HG02943 (cell line): ENCODE results near the gene SCAMP3.
"Not testable (repeated sequence)": the region's sequence is repeated elsewhere in the genome, so short reads cannot be mapped to it uniquely, and the experiment has no call there.

ENCODE experiments used
- ATAC-seq: cut with Tn5 transposase; IDR thresholded peaks from one replicate; pipeline ENCODE4 v1.9.1; 2021; ENCODE audit warnings: mild to moderate bottlenecking, low read depth, moderate library complexity; ENCODE audit not compliant: unreplicated experiment

SCAMP3 gene

DNA sequence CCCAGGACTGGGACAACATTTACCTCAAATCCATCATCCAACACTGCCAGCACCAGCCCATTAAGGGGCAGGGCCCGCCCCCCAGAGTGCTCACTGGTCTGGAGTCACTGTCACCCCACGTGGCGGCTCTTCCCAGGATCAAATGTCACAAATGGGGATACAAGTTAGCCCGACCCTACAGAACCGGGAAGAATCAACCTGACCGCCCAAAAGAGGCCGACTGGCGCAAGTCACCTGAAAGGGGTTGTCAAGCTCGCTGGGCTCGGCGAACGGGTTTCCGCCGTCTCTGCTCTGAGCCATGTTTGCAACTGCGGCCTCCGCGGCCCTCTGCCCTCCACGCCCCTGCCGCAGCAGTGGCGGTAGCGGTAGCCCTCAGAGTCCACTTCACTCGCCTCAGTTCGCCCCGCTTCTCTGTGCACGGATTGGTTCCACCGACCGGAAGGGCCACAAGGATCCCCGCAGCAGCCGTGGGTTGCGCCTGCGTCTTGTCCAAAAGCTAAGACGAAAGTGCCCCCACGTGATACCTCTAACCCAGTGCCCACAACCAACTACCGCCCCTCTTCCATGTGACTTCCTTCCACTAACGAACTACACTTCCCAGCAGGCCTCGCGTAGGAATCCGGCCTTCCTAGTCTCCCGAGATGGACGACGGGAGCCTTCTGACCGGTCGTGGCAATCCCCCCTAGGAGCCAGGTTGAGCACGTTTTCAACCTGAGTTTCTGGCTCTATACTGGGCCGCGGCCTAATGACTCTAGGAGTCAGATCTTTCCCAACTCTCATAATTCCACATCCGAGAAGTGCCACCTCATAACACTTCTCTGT lies at the start of gene SCAMP3:
SCAMP3 (minus strand) TSS at position 509 of the 822 bp plus-strand sequence; CDS start at position 300, 209 bp downstream.
- ATAC-seq: peak; percentile 87

- ATAC-seq: no peak
Measured at GRCh38 chr1:155309423-155310021, 47.4 kb upstream of the SCAMP3 start.

GRCh38 chr1:155308493-155309422 lies 46.6 kb upstream of the SCAMP3 start, which contains the start of gene FDPS:
FDPS (plus strand) TSS chr1:155308866; CDS start chr1:155309790, 924 bp downstream.
- peak; percentile 88 for ATAC-seq

GRCh38 chr1:155307247-155307740 lies 45.1 kb upstream of the SCAMP3 start:
- no peak for ATAC-seq

GRCh38 chr1:155305881-155306391 lies 43.8 kb upstream of the SCAMP3 start:
- ATAC-seq: no peak

GRCh38 chr1:155304558-155305063 lies 42.5 kb upstream of the SCAMP3 start:
- ATAC-seq: no peak

GRCh38 chr1:155301342-155301841 lies 39.2 kb upstream of the SCAMP3 start, which contains the start of gene PKLR:
PKLR (minus strand) TSS chr1:155301438; CDS start chr1:155301395, 43 bp downstream.
- no peak for ATAC-seq

DNA sequence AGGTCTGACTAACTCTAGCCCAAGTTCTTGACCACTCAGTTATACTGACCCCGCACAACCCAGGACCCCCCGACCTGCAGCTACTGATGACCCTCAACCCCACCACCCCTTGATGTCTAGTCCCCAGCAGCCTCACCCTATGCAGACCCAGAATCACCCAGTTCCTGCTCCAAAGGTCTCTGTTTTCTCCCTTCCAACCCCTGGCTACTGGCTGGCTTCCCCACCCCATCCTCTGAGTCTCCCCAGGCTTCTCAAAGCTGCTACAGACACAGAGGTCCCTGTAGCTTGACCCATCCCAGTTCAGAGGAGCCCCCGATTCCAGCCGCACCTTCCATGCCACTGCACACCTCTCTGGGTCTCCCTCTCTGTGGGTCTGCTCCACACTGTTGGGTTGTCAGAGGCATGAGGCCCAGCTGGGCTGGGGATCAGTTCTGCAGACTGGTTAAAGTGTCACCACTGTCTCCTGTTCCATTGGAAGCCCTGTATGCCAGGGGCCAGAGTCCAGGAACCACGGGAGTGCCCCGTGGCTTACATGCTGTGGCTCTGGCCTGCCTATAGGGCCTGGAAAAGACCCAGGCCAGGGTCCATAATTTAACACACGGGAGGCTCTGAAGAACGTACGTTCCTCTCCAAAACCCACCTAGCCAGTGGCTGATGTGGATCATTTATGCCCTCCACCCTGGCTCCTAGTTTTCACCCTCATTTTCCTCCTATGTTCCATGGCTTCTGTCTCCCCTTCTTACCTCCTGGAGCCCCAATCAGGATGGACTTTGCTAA lies 38.6 kb upstream of the SCAMP3 start:
- ATAC-seq: no peak

DNA sequence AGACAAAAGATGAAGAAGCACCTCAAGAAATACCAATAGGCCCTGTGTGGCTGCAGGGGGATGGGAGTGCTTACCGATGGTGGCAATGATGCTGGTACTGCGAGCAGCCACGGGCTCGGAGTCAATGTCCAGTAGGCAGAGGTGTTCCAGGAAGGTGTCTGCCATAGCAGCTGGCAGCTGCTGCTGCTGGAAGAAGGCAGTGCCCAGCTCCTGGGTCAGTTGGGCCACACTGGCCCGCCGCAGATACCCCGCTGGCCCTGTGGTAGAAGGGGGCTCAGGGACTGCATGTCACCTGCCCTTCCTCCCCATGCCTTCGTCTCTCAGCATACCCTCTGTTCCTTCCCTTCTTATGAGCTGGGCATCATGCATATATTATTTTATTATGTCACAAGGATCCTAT lies 37.9 kb upstream of the SCAMP3 start:
- ATAC-seq: no peak

- no peak for ATAC-seq
Measured at GRCh38 chr1:155297384-155297783, 35.2 kb upstream of the SCAMP3 start.

DNA sequence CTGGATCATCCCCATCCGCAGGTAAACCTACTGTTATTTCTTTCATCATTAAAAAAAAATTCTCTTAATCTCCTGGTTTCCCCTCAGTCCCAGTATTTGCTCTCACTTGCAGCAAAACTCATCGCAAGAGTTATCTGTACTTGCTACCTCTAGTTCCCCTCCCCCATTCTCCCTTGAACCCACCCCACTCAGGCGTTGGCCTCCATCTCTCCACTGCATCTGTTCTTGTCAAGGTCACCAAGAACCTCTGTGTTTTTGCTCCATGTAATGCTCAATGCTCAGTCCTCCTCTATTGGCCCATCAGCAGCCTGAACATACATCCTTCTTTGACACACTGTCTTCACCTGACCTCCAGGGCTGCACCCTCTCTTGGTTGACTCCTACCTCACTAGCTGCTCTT lies 34.5 kb upstream of the SCAMP3 start:
- no peak for ATAC-seq

GRCh38 chr1:155295942-155296267 lies 33.7 kb upstream of the SCAMP3 start:
- no peak for ATAC-seq

- no peak for ATAC-seq
Measured at GRCh38 chr1:155295183-155295941, 33.2 kb upstream of the SCAMP3 start.

DNA sequence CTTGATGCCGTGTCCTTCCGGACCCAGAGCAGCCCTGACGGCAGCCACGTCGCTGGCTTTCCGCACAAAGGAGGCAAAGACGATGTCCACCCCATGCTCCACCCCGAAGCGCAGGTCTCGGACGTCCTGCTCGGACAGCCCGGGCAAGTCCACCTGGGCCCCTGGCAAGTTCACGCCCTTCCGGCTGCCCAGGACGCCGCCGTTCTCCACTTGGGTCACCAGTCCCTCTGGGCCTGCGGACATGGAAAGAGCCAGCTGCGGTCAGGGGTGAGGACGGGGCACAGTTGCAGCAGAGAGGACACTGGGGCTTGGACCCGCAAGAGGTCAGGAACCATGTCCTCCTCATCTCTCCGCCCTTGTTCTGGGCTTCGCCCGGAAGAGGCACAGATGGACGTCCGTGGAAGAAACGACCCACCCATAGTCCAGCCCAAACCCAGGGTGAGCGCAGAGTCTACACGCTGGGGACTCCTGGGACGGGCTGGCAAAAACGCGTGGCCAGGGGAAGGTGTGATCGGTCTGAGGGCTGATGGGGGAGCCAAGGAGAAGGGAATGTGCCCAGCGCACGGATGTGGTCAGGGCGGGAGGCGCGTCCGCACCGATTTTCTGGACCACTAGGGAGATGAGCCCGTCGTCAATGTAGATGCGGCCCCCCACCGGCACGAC lies 32.5 kb upstream of the SCAMP3 start:
- ATAC-seq: no peak

DNA sequence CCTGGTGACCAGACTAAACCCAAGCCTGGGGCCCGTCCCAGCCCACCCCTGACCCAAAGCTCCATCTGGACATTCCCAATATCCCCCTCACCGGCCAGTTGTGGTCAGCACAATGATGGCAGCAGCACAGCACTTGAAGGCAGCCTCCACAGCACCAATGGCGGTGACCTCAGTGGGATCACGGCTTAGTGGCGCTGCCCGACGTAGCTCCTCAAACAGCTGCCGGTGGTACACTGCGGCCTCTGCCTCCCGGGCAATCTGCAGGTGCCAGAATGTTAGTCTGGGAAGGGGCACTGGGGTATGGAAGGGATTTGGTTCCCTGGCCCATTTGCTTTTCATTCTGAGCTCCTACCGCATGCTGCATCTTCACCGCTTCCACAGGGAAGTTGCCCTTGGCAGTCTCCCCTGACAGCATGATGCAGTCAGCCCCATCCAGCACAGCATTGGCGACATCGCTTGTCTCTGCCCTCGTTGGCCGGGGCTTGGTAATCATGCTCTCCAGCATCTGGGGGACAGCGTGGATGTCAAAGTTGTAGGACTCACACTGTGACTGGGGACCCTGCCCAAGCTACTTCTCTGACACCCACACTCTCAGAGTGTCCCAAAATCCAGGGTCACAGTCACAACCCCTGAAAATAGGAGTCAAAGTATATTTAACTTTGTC lies 31.1 kb upstream of the SCAMP3 start:
- no peak for ATAC-seq

- ATAC-seq: not testable (repeated sequence)
Measured at GRCh38 chr1:155291006-155291405, 28.8 kb upstream of the SCAMP3 start.

- ATAC-seq: no peak
Measured at GRCh38 chr1:155287987-155288543, 25.9 kb upstream of the SCAMP3 start.
